Measurements from ENCODE around the gene PGC. TPM values are rescaled to one million over a fixed set of nuclear protein-coding genes. Genes with fewer than 3 reads are reported as not detected.

PGC gene
- total RNA-seq, 1 experiment from 2014 or later = 0.63 TPM

DNA sequence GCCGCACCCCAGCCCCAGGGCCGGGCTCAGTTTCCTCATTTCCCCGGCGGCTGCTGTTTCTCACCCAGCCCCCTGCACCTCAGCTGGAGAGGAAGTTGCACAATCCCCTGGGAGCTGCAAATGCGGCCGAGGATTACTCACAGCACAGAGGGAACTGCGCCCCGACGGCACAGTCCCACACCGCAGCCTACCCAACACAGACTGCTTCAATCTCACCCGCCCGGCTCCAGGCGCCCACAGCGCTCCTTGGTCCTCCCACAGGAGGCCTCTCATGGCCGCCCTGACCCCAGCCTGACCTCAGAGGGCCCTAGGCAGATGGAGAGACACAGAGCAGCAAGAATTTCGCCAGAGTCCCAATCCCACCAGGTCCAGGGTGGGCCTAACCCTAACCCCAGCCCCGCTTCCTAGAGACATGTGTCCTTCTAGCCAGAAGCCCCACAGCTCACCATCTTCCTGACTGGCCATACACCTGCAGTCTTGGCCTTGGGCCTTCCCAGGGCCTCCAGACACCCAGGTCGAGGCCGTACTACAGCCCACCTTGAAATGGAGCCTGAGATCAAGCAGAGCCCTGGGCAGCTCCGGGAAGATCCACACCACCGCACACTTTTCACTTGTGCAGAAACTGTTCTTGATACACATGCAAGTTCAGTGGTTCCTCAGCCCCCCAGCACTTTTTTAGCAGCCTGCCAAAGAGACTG is 23.5 kb downstream of the PGC start:
- no peaks in the 10 kb centered on the region for H3K9me3 Mint-ChIP-seq
- H3K27me3 Mint-ChIP-seq (ENCODE audit: low read depth) = no peaks in the 10 kb centered on the region
- TF ChIP-seq SMAD3 (CRISPR knock-in tag; IDR thresholded peaks at IDR 0.05; ENCODE audit: borderline replicate concordance) (no peak), GABPB1 (CRISPR knock-in tag; IDR thresholded peaks at IDR 0.05) (peak; percentile 79), ELF4 (CRISPR knock-in tag; IDR thresholded peaks at IDR 0.05; ENCODE audit: low read depth) (no peak), ZNF263 (CRISPR knock-in tag; IDR thresholded peaks at IDR 0.05; ENCODE audit: low read depth) (0 out of 2 replicates have a peak, but pooled peaks have one; percentile 27), RORB (CRISPR knock-in tag; IDR thresholded peaks at IDR 0.05) (no peak)
- TF ChIP-seq, protein P1, sequence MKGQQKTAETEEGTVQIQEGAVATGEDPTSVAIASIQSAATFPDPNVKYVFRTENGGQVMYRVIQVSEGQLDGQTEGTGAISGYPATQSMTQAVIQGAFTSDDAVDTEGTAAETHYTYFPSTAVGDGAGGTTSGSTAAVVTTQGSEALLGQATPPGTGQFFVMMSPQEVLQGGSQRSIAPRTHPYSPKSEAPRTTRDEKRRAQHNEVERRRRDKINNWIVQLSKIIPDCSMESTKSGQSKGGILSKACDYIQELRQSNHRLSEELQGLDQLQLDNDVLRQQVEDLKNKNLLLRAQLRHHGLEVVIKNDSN (CRISPR knock-in tag; IDR thresholded peaks at IDR 0.05) = no peak
- TF ChIP-seq, protein P2, sequence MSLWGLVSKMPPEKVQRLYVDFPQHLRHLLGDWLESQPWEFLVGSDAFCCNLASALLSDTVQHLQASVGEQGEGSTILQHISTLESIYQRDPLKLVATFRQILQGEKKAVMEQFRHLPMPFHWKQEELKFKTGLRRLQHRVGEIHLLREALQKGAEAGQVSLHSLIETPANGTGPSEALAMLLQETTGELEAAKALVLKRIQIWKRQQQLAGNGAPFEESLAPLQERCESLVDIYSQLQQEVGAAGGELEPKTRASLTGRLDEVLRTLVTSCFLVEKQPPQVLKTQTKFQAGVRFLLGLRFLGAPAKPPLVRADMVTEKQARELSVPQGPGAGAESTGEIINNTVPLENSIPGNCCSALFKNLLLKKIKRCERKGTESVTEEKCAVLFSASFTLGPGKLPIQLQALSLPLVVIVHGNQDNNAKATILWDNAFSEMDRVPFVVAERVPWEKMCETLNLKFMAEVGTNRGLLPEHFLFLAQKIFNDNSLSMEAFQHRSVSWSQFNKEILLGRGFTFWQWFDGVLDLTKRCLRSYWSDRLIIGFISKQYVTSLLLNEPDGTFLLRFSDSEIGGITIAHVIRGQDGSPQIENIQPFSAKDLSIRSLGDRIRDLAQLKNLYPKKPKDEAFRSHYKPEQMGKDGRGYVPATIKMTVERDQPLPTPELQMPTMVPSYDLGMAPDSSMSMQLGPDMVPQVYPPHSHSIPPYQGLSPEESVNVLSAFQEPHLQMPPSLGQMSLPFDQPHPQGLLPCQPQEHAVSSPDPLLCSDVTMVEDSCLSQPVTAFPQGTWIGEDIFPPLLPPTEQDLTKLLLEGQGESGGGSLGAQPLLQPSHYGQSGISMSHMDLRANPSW (CRISPR knock-in tag; conservative IDR thresholded peaks at IDR 0.05; ENCODE audit: low read depth) = no peak
- TF ChIP-seq, protein P3, sequence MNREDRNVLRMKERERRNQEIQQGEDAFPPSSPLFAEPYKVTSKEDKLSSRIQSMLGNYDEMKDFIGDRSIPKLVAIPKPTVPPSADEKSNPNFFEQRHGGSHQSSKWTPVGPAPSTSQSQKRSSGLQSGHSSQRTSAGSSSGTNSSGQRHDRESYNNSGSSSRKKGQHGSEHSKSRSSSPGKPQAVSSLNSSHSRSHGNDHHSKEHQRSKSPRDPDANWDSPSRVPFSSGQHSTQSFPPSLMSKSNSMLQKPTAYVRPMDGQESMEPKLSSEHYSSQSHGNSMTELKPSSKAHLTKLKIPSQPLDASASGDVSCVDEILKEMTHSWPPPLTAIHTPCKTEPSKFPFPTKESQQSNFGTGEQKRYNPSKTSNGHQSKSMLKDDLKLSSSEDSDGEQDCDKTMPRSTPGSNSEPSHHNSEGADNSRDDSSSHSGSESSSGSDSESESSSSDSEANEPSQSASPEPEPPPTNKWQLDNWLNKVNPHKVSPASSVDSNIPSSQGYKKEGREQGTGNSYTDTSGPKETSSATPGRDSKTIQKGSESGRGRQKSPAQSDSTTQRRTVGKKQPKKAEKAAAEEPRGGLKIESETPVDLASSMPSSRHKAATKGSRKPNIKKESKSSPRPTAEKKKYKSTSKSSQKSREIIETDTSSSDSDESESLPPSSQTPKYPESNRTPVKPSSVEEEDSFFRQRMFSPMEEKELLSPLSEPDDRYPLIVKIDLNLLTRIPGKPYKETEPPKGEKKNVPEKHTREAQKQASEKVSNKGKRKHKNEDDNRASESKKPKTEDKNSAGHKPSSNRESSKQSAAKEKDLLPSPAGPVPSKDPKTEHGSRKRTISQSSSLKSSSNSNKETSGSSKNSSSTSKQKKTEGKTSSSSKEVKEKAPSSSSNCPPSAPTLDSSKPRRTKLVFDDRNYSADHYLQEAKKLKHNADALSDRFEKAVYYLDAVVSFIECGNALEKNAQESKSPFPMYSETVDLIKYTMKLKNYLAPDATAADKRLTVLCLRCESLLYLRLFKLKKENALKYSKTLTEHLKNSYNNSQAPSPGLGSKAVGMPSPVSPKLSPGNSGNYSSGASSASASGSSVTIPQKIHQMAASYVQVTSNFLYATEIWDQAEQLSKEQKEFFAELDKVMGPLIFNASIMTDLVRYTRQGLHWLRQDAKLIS (CRISPR knock-in tag; IDR thresholded peaks at IDR 0.05; ENCODE audit: borderline replicate concordance) = no peak
- TF ChIP-seq, protein P4, sequence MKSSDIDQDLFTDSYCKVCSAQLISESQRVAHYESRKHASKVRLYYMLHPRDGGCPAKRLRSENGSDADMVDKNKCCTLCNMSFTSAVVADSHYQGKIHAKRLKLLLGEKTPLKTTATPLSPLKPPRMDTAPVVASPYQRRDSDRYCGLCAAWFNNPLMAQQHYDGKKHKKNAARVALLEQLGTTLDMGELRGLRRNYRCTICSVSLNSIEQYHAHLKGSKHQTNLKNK (CRISPR knock-in tag; IDR thresholded peaks at IDR 0.05) = no peak
- CTCF ChIA-PET = interaction anchor here (1.3 to 2.0 kb wide), 5 partner anchors 10 to 64 kb away, joined by 3 to 11 read pairs (median 7); partner anchors contain the start of gene TOMM6
- H3K4me1 Mint-ChIP-seq = peaks cover 23% of the 10 kb centered on the region
- peak; percentile 36 for DNase-seq (ENCODE audit: low spot score)
- H3K27ac Mint-ChIP-seq = peak overlapping the region; percentile 60; the same call in 1 of the 2 replicates
- POLR2A ChIA-PET = interaction anchor here (1.0 kb wide), 1 partner anchor 11 kb away, joined by 4 read pairs; no protein-coding TSS in a partner anchor
- H3K36me3 Mint-ChIP-seq = no peaks in the 10 kb centered on the region
- ATAC-seq = peak; percentile 86
- no peak overlapping the region for H3K4me3 Mint-ChIP-seq

DNA sequence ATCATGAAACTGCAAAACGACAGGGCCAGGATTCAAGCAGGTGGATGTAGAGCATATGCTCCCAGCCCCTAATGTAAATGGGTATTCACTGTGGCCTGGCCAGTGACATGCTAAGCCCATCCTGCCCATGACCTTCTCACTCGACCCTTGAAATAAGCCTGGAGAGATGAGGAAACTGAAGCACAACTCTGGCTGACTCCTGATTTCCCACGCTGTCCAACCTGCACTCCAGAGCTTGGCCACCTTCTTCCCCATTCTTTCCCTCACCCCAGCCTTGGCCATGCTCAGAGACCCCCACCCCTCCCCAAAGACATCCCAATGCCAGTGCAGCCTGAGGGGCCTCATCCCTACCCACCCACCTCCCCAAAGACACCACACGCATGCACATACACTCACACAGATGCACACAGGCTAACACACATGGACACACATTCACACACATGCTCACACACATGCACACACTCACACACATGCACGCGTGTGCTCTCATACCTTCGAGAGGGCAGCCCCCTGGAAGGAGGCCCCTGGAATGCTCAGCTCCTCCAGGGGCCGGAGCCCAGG is 24.1 kb downstream of the PGC start:
- ATAC-seq (no peak), DNase-seq (ENCODE audit: low spot score) (no peak)
- no peak for TF ChIP-seq ZNF396 (CRISPR knock-in tag; IDR thresholded peaks at IDR 0.05; ENCODE audit: borderline replicate concordance)
- no peak for TF ChIP-seq ZNF671 (CRISPR knock-in tag; IDR thresholded peaks at IDR 0.05)
- TF ChIP-seq, protein P5, sequence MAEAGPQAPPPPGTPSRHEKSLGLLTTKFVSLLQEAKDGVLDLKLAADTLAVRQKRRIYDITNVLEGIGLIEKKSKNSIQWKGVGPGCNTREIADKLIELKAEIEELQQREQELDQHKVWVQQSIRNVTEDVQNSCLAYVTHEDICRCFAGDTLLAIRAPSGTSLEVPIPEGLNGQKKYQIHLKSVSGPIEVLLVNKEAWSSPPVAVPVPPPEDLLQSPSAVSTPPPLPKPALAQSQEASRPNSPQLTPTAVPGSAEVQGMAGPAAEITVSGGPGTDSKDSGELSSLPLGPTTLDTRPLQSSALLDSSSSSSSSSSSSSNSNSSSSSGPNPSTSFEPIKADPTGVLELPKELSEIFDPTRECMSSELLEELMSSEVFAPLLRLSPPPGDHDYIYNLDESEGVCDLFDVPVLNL (CRISPR knock-in tag; IDR thresholded peaks at IDR 0.05; ENCODE audit: borderline replicate concordance, low read depth) = no peak
- TF ChIP-seq ZNF121 (CRISPR knock-in tag; IDR thresholded peaks at IDR 0.05) = no peak
- TF ChIP-seq, protein P6, sequence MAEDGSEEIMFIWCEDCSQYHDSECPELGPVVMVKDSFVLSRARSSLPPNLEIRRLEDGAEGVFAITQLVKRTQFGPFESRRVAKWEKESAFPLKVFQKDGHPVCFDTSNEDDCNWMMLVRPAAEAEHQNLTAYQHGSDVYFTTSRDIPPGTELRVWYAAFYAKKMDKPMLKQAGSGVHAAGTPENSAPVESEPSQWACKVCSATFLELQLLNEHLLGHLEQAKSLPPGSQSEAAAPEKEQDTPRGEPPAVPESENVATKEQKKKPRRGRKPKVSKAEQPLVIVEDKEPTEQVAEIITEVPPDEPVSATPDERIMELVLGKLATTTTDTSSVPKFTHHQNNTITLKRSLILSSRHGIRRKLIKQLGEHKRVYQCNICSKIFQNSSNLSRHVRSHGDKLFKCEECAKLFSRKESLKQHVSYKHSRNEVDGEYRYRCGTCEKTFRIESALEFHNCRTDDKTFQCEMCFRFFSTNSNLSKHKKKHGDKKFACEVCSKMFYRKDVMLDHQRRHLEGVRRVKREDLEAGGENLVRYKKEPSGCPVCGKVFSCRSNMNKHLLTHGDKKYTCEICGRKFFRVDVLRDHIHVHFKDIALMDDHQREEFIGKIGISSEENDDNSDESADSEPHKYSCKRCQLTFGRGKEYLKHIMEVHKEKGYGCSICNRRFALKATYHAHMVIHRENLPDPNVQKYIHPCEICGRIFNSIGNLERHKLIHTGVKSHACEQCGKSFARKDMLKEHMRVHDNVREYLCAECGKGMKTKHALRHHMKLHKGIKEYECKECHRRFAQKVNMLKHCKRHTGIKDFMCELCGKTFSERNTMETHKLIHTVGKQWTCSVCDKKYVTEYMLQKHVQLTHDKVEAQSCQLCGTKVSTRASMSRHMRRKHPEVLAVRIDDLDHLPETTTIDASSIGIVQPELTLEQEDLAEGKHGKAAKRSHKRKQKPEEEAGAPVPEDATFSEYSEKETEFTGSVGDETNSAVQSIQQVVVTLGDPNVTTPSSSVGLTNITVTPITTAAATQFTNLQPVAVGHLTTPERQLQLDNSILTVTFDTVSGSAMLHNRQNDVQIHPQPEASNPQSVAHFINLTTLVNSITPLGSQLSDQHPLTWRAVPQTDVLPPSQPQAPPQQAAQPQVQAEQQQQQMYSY (CRISPR knock-in tag; IDR thresholded peaks at IDR 0.05) = no peak
- no peak overlapping the region for H3K27ac Mint-ChIP-seq
- H3K27me3 Mint-ChIP-seq (ENCODE audit: low read depth) = no peaks in the 10 kb centered on the region
- CTCF ChIA-PET = interaction anchor here (1.2 to 2.0 kb wide), 6 partner anchors 11 to 65 kb away, joined by 3 to 11 read pairs (median 6); partner anchors contain the start of genes FRS3 and TOMM6
- H3K4me1 Mint-ChIP-seq = peaks cover 17% of the 10 kb centered on the region
- H3K36me3 Mint-ChIP-seq = no peaks in the 10 kb centered on the region
- POLR2A ChIA-PET = interaction anchor here (1.0 kb wide), 1 partner anchor 11 kb away, joined by 4 read pairs; no protein-coding TSS in a partner anchor
- H3K4me3 Mint-ChIP-seq = no peak overlapping the region
- no peaks in the 10 kb centered on the region for H3K9me3 Mint-ChIP-seq
